DLD1 (cell line): ENCODE measurements around the gene KLC1.

Experiments used
- in situ Hi-C: cut with HindIII; loops from 2 replicates; pipeline ENCODE4 v1.10.0; 2017; ENCODE audit warnings: low sequenced_read_pairs

The KLC1 gene

GRCh38 chr14:103748534-103748857, 119.5 kb downstream of the KLC1 start:
- in situ Hi-C loops: no loop called here

DNA sequence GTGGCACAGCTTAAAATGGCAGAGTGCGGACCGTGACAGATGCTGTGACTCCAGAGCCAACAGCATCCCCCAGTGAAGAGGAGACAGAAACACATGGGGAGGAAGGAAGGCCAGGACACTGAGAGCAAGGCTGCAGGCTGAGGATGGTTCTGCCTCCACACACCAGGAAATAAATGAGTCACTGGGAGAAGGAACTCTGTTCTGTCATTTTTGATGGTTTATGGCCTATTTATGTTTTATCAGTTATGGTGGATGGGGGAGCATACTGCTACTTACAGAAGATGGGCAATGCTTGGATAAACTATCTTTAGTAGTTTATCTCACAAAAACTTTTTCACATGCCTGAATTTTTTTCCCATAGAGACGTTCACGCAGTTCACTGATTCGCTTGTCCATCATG, 120.4 kb downstream of the KLC1 start:
- in situ Hi-C loops: no loop called here

- in situ Hi-C loops: no loop called here
Observed at GRCh38 chr14:103749860-103750259, 120.8 kb downstream of the KLC1 start.
